ENCODE measurements around the gene ITPK1. TPM values are rescaled to one million over a fixed set of nuclear protein-coding genes. Genes with fewer than 3 reads are reported as not detected.

ITPK1 gene
- total RNA-seq, 1 donor from 2014 or later = 32.8 TPM

- H3K36me3 Mint-ChIP-seq (ENCODE audit: unreplicated experiment) = no peaks in the 10 kb centered on the region
- DNase-seq (ENCODE audit: extremely low spot score, unreplicated experiment) = no peak
- no peak overlapping the region for H3K4me3 Mint-ChIP-seq (ENCODE audit: unreplicated experiment)
- H3K27me3 Mint-ChIP-seq (ENCODE audit: unreplicated experiment) = no peaks in the 10 kb centered on the region
- TF ChIP-seq CTCF (IDR thresholded peaks at IDR 0.05) = no peak
- peaks cover 21% of the 10 kb centered on the region for H3K4me1 Mint-ChIP-seq (ENCODE audit: unreplicated experiment)
- H3K27ac Mint-ChIP-seq (ENCODE audit: unreplicated experiment) = no peak overlapping the region
- no peaks in the 10 kb centered on the region for H3K9me3 Mint-ChIP-seq (ENCODE audit: unreplicated experiment)
Measured at GRCh38 chr14:93068711-93069110, 47.0 kb downstream of the ITPK1 start.

- Mint-ChIP-seq H3K9me3 (ENCODE audit: unreplicated experiment) (no peaks in the 10 kb centered on the region), H3K4me1 (ENCODE audit: unreplicated experiment) (peaks cover 15% of the 10 kb centered on the region), H3K4me3 (ENCODE audit: unreplicated experiment) (no peak overlapping the region), H3K27ac (ENCODE audit: unreplicated experiment) (no peak overlapping the region), H3K27me3 (ENCODE audit: unreplicated experiment) (no peaks in the 10 kb centered on the region), H3K36me3 (ENCODE audit: unreplicated experiment) (no peaks in the 10 kb centered on the region)
- TF ChIP-seq CTCF (IDR thresholded peaks at IDR 0.05) = no peak
- no peak for DNase-seq (ENCODE audit: extremely low spot score, unreplicated experiment)
Measured at GRCh38 chr14:93067088-93067487, 48.6 kb downstream of the ITPK1 start.

GRCh38 chr14:93065272-93065730, 50.4 kb downstream of the ITPK1 start:
- no peaks in the 10 kb centered on the region for H3K9me3 Mint-ChIP-seq (ENCODE audit: unreplicated experiment)
- H3K4me1 Mint-ChIP-seq (ENCODE audit: unreplicated experiment) = peaks cover 15% of the 10 kb centered on the region
- no peaks in the 10 kb centered on the region for H3K27me3 Mint-ChIP-seq (ENCODE audit: unreplicated experiment)
- no peak for DNase-seq (ENCODE audit: extremely low spot score, unreplicated experiment)
- no peak overlapping the region for H3K27ac Mint-ChIP-seq (ENCODE audit: unreplicated experiment)
- H3K36me3 Mint-ChIP-seq (ENCODE audit: unreplicated experiment) = no peaks in the 10 kb centered on the region
- TF ChIP-seq CTCF (IDR thresholded peaks at IDR 0.05) = no peak
- H3K4me3 Mint-ChIP-seq (ENCODE audit: unreplicated experiment) = no peak overlapping the region

- Mint-ChIP-seq H3K27ac (ENCODE audit: unreplicated experiment) (no peak overlapping the region), H3K27me3 (ENCODE audit: unreplicated experiment) (no peaks in the 10 kb centered on the region), H3K4me1 (ENCODE audit: unreplicated experiment) (peaks cover 15% of the 10 kb centered on the region), H3K4me3 (ENCODE audit: unreplicated experiment) (no peak overlapping the region), H3K9me3 (ENCODE audit: unreplicated experiment) (no peaks in the 10 kb centered on the region), H3K36me3 (ENCODE audit: unreplicated experiment) (no peaks in the 10 kb centered on the region)
- DNase-seq (ENCODE audit: extremely low spot score, unreplicated experiment) = no peak
- no peak for TF ChIP-seq CTCF (IDR thresholded peaks at IDR 0.05)
Measured at GRCh38 chr14:93064411-93065271, 51.1 kb downstream of the ITPK1 start.

GRCh38 chr14:93063393-93063792, 52.3 kb downstream of the ITPK1 start:
- no peak for DNase-seq (ENCODE audit: extremely low spot score, unreplicated experiment)
- Mint-ChIP-seq H3K27me3 (ENCODE audit: unreplicated experiment) (no peaks in the 10 kb centered on the region), H3K27ac (ENCODE audit: unreplicated experiment) (no peak overlapping the region), H3K4me1 (ENCODE audit: unreplicated experiment) (peaks cover 15% of the 10 kb centered on the region), H3K4me3 (ENCODE audit: unreplicated experiment) (no peak overlapping the region), H3K36me3 (ENCODE audit: unreplicated experiment) (no peaks in the 10 kb centered on the region), H3K9me3 (ENCODE audit: unreplicated experiment) (no peaks in the 10 kb centered on the region)
- TF ChIP-seq CTCF (IDR thresholded peaks at IDR 0.05) = no peak
